Subcutaneous abdominal adipose tissue (tissue), 5 donors: ENCODE data around the gene RTL3.

Experiments used
- H3K27ac ChIP-seq: one replicate; pipeline ENCODE4 v1.7.0; 2013; ENCODE audit warnings: low read depth, mild to moderate bottlenecking, inconsistent platforms, low read length, moderate library complexity
- H3K27me3 ChIP-seq, 5 donors: one replicate each; pipeline ENCODE4 v1.7.0; 2013; ENCODE audit warnings: low read length in 5 of 5, inconsistent platforms in 1 of 5; ENCODE audit not compliant: control insufficient read depth in 5 of 5, insufficient read depth in 4 of 5
- H3K36me3 ChIP-seq, 5 donors: one replicate each; pipeline ENCODE4 v1.7.0; 2013; ENCODE audit warnings: low read length in 5 of 5; ENCODE audit not compliant: control insufficient read depth in 5 of 5, insufficient read depth in 5 of 5
- H3K4me1 ChIP-seq, 5 donors: one replicate each; pipeline ENCODE4 v1.7.0; 2013; ENCODE audit warnings: low read length in 5 of 5, mild to moderate bottlenecking in 3 of 5, moderate library complexity in 1 of 5; ENCODE audit not compliant: control insufficient read depth in 5 of 5, insufficient read depth in 5 of 5
- H3K4me3 ChIP-seq, 5 donors: one replicate each; pipeline ENCODE4 v1.7.0; 2013; ENCODE audit warnings: low read length in 5 of 5, low read depth in 1 of 5
- H3K9ac ChIP-seq, 5 donors: one replicate each; pipeline ENCODE4 v1.7.0; 2013; ENCODE audit warnings: low read length in 5 of 5, mild to moderate bottlenecking in 4 of 5, moderate library complexity in 3 of 5
- H3K9me3 ChIP-seq, 5 donors: one replicate each; pipeline ENCODE4 v1.7.0; 2013; ENCODE audit warnings: low read length in 5 of 5; ENCODE audit not compliant: control insufficient read depth in 5 of 5
- donor health status: healthy.
- donor health status: healthy.
- donor health status: healthy.
- donor health status: healthy.
- donor health status: healthy.

The RTL3 gene

DNA sequence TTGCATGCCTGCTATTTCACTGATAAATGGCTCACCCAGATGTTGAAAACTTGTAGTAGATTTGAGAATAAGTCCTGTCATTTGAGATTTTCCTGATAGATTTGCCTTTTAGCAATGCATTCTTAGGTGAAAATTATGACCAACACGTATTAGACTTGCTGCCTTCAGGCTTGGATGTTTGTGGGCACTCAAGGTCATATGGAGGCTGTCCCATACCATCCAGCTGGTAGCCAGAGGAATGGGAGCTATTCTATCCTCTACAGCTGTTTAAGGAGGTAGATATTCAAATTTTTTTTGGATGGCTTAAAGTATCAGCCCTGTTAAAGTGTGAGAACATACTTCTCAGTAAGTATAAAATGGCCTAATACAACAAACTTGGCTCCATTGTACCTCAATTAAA is 34.7 kb downstream of the RTL3 start:
- Histone ChIP-seq H3K9me3 (peaks cover 0 to 3% (median 0%) of the 10 kb centered on the region in 5 donors), H3K27ac (no peak overlapping the region), H3K4me3 (no peak overlapping the region), H3K36me3 (no peaks in the 10 kb centered on the region), H3K27me3 (peaks cover 0 to 6% (median 4%) of the 10 kb centered on the region in 5 donors), H3K9ac (no peak overlapping the region), H3K4me1 (no peaks in the 10 kb centered on the region)

DNA sequence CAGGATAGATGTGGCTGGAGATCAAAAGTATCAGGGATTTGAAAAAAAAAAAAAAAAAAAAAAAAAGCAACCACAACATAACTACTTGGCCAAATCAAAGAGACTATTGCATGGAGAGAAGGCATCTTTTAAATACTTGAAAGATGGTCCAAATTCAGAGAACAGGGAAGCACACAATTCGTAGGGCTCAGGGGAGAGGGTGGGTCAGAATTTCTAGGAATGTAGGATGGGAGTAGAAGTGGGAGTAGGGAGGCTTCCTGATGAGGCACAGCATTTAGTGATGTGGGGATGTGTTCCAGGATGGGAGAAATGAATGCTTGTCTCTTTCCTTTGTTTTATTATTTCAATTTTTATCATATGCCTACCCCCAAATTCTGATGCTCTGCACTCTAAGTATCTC is 36.3 kb downstream of the RTL3 start:
- H3K4me1 ChIP-seq: no peaks in the 10 kb centered on the region
- peaks cover 0 to 8% (median 5%) of the 10 kb centered on the region in 5 donors for H3K27me3 ChIP-seq
- no peak overlapping the region for H3K9ac ChIP-seq
- H3K4me3 ChIP-seq: no peak overlapping the region
- H3K36me3 ChIP-seq: no peaks in the 10 kb centered on the region
- H3K9me3 ChIP-seq: peaks cover 0 to 6% (median 0%) of the 10 kb centered on the region in 5 donors
- no peak overlapping the region for H3K27ac ChIP-seq

DNA sequence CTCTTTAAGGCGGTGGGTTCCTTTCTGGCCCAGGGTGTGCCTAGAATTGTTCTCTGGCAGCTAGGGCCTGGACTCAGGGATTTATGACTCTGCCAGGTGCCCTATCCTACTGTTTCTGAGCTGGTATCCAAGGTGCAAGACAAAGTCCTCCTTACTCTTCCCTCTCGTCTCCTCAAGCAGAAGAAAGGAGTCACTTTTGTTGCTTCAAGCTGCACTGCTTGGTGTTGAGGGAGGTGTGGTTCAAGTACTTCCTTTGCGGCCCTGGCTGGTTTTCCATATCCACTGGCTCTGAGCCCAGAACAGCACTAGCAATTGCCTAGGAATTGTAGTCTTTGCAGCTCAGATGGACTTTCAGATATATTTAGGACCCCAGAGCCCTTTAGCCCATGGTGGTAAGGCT is 39.3 kb downstream of the RTL3 start:
- Histone ChIP-seq H3K27ac (no peak overlapping the region), H3K27me3 (peaks cover 0 to 8% (median 5%) of the 10 kb centered on the region in 5 donors), H3K4me1 (no peaks in the 10 kb centered on the region), H3K4me3 (no peak overlapping the region), H3K9ac (no peak overlapping the region), H3K36me3 (no peaks in the 10 kb centered on the region), H3K9me3 (peaks cover 0 to 3% (median 0%) of the 10 kb centered on the region in 5 donors)

DNA sequence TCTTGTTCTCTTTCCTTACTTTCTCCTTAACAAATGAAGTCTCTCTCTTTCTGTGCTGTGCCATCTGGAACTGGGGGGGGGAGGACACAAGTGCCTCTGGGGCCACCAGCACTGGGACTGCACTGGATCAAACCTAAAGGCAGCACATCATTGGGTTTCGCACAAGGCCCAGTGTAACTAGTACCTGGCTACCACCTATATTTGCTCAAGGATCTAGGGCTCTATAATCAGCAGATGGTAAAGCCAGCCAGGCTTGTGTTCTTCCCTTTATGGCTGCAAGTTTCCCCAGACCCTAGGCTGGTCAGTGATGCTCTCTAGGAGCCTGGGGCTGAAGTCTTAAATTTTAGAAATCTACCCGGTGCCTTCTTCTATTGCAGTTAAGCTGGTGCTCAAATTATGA is 40.1 kb downstream of the RTL3 start:
- no peak overlapping the region for H3K9ac ChIP-seq
- peaks cover 0 to 3% (median 0%) of the 10 kb centered on the region in 5 donors for H3K9me3 ChIP-seq
- H3K4me1 ChIP-seq: no peaks in the 10 kb centered on the region
- no peak overlapping the region for H3K27ac ChIP-seq
- peaks cover 0 to 8% (median 5%) of the 10 kb centered on the region in 5 donors for H3K27me3 ChIP-seq
- no peak overlapping the region for H3K4me3 ChIP-seq
- H3K36me3 ChIP-seq: no peaks in the 10 kb centered on the region

DNA sequence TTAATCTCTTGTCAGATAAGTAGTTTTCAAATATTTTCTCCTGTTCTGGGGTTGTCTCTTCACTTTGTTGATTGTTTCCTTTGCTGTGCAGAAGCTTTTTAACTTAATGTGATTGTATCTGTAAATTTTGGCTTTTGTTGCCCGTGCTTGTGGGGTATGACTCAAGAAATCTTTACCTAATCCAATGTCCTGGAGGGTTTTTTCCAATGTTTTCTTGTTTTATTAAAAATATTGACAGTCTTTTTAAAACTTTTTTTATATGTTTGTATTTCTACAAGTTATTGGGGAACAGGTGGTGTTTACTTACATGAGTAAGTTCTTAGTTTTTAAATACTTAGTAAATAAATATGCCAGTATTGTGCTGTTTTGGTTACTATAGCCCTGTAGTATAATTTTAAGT is 44.9 kb downstream of the RTL3 start:
- no peak overlapping the region for H3K4me3 ChIP-seq

More for the DNA sequence above, 44.9 kb downstream of the RTL3 start:
- H3K36me3 ChIP-seq: no peaks in the 10 kb centered on the region
- no peaks in the 10 kb centered on the region for H3K4me1 ChIP-seq
- no peak overlapping the region for H3K27ac ChIP-seq
- no peak overlapping the region for H3K9ac ChIP-seq
- peaks cover 0 to 3% (median 0%) of the 10 kb centered on the region in 5 donors for H3K9me3 ChIP-seq
- peaks cover 0 to 3% (median under 1%) of the 10 kb centered on the region in 5 donors for H3K27me3 ChIP-seq
